Hindlimb muscle (tissue), 1 donor: ENCODE measurements around the gene PPP1R15B. TPM values are rescaled to one million over a fixed set of nuclear protein-coding genes. Genes with fewer than 3 reads are reported as not detected.

Experiments
- DNase-seq: peaks from one replicate; pipeline ENCODE4 v3.0.0-alpha.2; 2013
- polyA plus RNA-seq: library from polyadenylated mRNA; unstranded; fragments of 120-200 nt; gene quantifications from one replicate; pipeline ENCODE4 v1.2.1, GENCODE V29; 2013; ENCODE audit not compliant: insufficient read length

Gene PPP1R15B
- polyA plus RNA-seq, 1 donor, result 23.0 TPM

- DNase-seq, result peak; percentile 74
Observed at GRCh38 chr1:204363335-204364114, 48.1 kb downstream of the PPP1R15B start.

GRCh38 chr1:204362984-204363334, 48.7 kb downstream of the PPP1R15B start:
- no peak for DNase-seq

DNA sequence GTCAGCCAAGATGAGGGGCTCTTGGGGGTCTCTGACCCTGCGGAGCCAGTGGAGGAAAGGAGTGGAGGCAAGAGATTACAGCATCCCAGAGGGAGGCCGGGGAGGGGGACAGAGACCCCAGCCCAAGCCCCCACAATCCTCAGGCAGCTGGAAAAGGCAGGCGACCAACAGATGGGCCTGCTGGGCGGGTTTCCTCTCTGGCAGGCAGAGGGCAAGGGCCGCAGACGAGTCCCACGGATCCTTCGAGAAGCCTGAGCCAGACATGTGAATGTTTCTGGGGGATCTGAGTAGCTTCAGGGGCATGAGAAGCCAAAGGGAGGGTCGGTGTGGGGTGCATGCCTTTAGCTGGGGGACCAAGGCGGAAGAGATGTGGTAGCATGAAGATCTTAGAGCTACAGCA, 49.8 kb downstream of the PPP1R15B start:
- no peak for DNase-seq

DNA sequence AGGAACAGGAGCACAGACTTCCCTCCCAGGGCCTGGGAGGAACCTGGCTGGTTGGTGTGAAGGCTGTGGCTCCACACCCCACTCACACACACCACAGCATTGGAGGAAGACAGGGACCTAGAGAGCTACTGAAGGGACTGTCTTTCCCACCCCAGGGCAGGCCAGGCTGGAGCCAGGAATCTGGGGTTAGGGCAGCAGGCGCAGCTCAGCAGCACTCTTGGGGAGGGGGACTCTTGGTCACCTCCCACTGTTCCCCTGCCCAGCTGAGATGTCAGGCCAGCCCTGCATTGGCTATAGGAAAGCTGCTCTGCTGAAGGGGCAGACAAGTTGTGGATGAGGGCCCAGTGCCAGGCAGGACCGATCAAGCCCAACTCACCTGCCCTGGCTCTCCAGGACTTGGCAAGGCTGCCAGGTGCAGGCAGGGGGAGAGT, 50.3 kb downstream of the PPP1R15B start:
- DNase-seq, result no peak

DNA sequence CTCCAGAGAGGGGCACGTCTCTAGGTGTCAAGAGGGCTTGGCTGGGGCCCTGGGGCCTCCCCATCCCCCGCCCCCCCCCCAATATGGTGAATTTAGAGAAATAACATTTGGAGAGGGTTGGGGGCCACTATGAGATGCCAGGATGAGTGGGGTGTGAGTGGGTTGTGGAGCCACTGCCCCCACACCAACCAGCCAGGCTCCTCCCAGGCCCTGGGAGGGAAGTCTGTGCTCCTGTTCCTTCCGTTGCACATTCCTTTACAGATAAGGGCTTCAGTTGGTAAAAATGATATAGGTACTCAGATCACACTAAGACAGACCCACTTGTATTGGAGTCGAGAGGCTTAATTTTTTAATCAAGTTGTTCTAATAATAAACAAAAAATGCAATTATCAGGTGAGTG, 51.3 kb downstream of the PPP1R15B start:
- no peak for DNase-seq

DNA sequence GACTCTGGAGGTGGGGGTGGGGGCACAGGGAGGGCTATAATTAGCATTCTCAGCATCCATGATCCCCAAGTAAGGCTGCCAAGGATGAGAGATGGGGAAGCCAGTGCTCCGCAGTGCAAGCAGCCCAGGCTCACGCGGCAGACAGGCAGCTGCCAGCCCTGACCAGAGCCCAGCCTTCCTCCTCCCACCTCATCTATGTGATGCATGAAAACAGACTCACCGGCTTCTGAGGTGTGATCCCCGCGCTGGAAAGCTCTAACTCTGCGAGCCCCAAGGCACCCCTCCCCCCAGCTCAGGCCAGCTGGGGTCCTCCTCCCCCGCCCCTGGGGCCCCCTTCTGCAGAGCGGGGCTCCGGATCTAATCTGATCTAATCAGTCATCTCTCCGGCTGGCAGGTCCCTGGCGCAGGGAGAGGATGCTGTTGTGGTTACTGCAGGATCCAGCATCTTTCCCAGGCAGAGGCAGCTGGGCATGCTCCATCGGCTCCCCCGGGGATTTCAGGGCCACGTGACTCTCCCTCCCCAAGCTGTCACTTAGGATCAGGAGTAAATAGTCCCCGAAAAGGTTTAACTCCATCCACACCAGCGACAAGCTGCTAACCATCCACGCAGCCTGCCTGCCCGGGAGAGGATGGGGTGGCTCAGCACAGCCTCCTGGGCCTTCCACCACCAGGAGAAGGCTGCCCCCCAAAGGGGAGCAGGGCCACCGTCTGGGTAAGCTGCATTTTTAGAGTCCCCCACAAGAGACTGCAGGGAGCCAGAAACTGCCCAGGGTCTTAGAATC, 52.0 kb downstream of the PPP1R15B start, which contains the start of gene PLEKHA6:
Gene PLEKHA6, minus strand, starts transcription at position 456 of the 782 bp plus-strand sequence. CDS start 86,202 bp downstream, outside the sequence.
- DNase-seq, result no peak

DNA sequence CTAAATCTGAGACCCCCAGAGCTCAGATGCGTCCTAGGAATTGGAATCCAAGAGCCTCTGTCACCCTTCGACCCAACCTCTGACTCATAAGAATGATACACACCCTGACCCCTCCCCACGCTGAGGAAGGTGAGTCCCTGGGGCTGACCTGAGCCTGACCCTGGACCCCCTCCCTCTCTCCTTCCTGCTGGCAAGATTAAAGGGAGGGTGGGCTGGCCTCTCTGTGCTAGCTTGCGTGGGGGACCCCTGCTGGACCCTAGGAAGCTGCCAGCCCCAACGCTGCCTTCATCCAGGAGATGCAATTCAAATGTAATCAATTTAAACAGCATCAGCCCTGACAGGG, 52.5 kb downstream of the PPP1R15B start:
- no peak for DNase-seq

- no peak for DNase-seq
Observed at GRCh38 chr1:204358605-204359004, 53.0 kb downstream of the PPP1R15B start.

GRCh38 chr1:204357551-204358490, 53.8 kb downstream of the PPP1R15B start:
- DNase-seq, result no peak

GRCh38 chr1:204356997-204357396, 54.6 kb downstream of the PPP1R15B start:
- DNase-seq, result no peak

DNA sequence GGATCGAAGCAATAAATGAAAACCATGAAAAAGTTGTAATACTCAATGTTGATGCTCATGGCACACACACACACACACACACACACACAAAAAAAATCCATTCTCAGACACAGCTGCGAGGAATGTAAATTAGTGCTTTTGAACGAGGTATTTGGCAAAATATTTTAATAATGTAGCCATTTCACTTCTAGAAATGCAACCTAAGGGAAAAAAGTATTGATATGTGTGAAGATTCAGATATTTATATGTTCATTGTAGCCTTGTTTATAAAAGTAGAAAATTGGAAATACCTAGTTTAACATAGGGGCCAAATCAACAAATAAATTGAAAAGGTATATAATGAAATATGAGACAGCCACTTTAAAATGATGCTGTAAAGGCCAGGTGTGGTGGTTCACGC, 55.7 kb downstream of the PPP1R15B start:
- no peak for DNase-seq

- no peak for DNase-seq
Observed at GRCh38 chr1:204354579-204354978, 57.0 kb downstream of the PPP1R15B start.

Other genes starting within 250 kb of the PPP1R15B start
- gene REN, start 245.5 kb downstream of the PPP1R15B start, polyA plus RNA-seq, result not detected
- 0.28 TPM for gene KISS1, start 215.3 kb downstream of the PPP1R15B start, polyA plus RNA-seq
- not detected for gene GOLT1A, start 197.8 kb downstream of the PPP1R15B start, polyA plus RNA-seq
- gene PLEKHA6, start 51.9 kb downstream of the PPP1R15B start, polyA plus RNA-seq, result 12.7 TPM
- 39.7 TPM for gene PIK3C2B, start 83.0 kb upstream of the PPP1R15B start, polyA plus RNA-seq
- 36.0 TPM for gene MDM4, start 104.6 kb upstream of the PPP1R15B start, polyA plus RNA-seq